HG02970 (cell line): ENCODE data around the gene C15orf39.
"Not testable (repeated sequence)": the region's sequence is repeated elsewhere in the genome, so short reads cannot be mapped to it uniquely, and the experiment has no call there.

Experiments used
- ATAC-seq: cut with Tn5 transposase; IDR thresholded peaks from one replicate; pipeline ENCODE4 v1.9.1; 2021; ENCODE audit warnings: mild to moderate bottlenecking, moderate library complexity, moderate number of reproducible peaks; ENCODE audit not compliant: unreplicated experiment, low FRiP score

C15orf39 gene

GRCh38 chr15:75209289-75209676 is 7.6 kb downstream of the C15orf39 start:
- no peak for ATAC-seq

DNA sequence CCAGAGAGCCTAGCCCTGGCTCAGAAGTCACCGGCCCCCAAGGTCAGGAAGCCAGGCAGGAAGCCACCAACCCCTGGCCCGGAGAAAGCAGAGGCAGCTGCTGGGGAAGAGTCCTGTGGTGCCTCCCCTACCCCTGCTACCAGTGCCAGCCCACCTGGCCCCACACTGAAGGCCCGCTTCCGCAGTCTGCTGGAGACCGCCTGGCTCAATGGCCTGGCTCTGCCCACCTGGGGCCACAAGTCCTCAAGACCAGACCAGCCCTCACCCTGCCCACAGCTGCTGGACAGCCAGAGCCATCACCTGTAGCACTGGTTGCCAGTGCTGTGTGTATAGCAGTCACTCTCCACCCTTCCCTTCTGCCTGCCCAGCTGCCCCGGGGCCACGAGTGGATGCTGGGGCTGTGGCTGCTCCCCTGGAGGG is 9.1 kb downstream of the C15orf39 start:
- no peak for ATAC-seq

GRCh38 chr15:75211436-75212199 is 9.9 kb downstream of the C15orf39 start:
- ATAC-seq: no peak

- ATAC-seq: no peak
Measured at GRCh38 chr15:75212200-75212858, 10.6 kb downstream of the C15orf39 start.

GRCh38 chr15:75213212-75213767 is 11.6 kb downstream of the C15orf39 start:
- ATAC-seq: no peak

DNA sequence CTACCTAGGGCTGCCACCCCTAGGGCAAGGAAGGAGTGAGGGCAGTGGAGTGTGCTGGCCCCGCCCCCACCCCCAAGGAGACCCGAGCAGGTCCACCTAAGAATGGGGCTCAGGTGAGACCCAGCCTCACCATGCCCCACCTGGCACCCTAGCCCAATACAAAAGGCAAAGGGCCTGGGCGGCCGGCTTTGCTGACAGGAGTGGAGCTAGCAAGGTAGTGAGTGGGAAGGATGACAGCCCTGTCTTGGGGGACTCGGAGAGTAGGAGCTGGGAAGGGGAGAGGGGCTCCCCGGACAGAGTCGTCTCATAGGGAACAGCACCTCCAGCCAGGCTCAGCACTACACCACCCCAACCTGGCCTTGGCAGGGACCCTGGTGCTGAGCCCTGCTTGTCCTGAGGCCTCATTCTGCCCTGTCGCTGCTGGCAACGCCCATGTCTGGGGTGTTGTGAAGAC is 12.1 kb downstream of the C15orf39 start:
- ATAC-seq: no peak

- no peak for ATAC-seq
Measured at GRCh38 chr15:75214293-75215096, 12.8 kb downstream of the C15orf39 start.

DNA sequence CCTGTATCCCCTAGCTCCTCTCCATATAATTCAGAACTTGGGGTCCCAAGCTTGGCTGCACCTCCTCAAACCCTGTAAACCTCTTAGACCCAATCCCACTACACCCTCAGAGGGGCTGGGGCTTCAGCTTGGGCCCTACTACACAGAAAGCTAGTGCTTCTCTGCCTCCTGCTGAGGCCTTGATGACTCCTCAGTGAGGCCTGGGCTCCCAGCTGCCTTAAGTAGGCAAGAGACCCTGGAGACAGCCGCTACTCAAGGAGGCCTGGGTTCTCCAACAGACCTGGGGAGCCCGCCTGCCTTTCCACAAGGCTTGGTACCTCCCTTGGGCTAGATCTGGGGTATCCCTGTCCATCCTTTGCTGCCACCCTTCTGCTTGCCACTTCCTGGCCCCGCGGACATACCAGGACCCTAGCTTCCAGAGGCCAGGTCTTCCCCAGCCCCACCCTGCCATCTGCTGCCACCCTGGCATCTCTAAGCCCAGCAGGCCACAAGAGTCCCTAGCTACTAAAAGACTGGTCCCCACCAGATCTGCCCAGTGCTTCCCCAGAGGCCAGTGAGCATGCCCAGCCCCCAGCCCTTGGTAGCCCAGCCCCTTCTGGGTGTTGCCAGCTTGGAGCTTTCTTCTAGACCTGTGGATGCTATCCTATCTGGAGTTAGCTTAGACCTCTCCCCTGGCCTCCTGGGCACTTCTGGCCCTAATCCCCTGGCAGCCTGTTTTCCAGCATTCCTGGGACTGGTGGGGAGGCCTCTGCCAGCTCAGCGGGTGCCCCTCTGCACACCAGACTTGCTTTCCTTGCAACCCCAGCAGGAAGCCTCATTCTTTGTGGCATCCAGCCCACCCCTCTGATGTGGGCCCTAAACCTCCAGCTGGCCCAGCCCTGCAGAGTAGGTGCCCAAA is 13.7 kb downstream of the C15orf39 start:
- no peak for ATAC-seq

- no peak for ATAC-seq
Measured at GRCh38 chr15:75217012-75217411, 15.3 kb downstream of the C15orf39 start.

GRCh38 chr15:75217574-75217973 is 15.9 kb downstream of the C15orf39 start:
- not testable (repeated sequence) for ATAC-seq

DNA sequence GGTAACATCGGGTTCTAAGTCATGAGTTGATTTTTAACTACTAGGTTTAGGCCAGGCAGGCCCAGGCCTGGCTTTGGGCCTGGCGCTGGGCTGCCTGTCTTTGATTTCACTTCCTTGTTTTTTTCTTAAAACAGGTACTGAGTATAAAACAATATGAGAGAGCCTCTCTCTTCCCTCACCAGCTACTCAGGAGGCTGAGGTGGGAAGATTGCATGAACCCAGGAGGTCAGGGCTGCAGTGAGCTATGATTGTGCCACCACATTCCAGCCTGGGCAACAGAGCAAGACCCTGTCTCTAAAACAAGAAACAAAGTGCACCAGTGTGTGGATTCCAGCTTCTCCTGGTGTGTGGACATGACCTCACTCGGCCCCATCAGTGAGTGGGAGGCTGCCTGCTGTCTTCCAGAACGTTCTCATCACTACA is 17.8 kb downstream of the C15orf39 start:
- ATAC-seq: not testable (repeated sequence)

GRCh38 chr15:75223688-75224087 is 22.0 kb downstream of the C15orf39 start:
- no peak for ATAC-seq

DNA sequence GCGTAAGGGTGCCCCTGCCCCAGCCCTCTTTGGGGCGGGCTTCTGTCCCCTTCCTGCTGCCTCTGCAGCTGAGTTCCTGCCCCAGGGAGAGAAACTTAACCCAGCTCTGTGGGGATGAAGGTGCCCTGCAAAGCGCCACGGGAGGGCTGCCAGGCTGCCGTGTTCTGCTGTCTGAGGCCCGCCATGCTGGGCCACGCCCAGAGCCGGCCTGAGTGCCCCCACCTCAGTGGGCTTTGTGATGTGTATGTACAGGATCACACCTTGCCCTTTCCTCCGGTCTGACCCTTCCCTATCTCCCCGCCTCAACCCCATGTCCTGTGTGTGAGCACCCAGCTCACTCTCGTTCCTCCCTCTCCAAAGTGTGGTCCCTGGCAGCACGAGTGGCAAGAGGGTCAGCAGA is 22.6 kb downstream of the C15orf39 start:
- no peak for ATAC-seq

DNA sequence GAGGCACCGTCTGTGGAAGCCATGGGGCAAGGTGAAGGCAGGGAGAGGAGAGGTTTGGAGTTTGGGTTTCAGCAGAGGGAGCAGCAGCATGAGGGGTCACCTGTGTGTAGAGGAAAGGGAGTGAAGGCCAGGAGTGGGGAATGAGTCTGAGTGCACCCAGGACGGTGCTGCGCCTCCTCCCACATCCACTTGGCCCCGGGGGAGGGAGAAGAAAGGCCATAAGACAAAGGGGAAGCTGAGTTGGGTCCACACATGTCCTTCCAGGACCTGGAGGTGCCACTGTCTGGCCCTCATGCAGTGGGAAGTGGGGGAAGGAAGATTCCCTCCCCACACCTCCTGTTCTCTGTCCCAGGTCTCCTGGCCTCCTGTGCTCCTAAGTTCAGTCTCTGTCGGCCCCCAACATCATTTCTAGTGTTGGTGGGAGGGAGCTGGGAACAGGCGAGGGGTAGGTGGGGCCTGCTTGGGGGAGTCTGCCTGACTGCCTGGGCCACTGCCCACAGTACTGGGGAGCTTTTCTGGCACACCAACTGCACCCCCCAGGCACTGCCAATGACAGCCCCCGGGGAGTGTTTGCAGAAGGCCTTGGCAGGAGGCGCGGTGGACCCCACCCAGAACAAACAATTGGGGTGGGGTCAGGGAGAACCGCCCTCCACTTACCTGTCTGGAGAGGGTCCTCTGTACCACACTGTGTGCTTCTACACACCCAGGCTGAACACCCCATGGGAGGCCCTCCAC is 23.6 kb downstream of the C15orf39 start:
- not testable (repeated sequence) for ATAC-seq

DNA sequence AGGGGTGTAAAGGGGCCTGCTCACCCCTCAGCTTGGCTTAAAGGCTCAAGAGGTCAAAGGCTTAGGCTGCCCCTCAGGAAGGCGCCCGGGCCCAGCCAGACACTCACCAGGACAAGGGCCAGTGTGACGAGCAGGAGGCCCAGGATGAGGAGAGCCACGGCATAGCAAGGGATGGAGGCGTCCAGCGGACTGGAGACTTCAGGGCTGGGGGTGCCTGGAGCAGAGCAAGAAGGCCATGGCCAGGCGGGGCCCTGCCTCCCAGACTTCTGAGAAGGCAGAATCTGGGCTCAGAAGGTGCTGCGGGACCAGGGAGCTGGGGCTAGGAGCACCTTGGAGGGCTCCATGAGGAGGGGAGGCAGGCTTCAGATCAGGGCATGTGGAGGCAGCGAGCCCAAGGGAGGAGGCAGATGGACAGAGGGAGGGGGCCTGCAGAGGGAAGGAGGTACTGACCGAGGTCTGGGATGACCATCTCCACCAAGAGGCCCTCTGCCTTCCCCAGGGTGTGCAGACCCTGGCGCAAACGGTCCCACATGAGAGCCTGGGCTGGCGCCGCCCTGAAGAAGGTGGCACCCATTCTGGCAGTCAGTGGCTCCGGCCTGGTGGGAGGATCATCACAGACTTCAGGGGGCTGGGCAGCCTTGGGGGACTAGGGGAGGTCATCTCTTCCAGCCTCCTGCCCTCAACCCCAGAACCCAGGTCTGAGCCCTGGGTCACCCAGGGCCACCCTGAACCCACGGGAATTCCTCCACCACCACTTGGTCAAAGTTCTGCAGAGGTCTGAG is 24.5 kb downstream of the C15orf39 start:
- ATAC-seq: no peak

DNA sequence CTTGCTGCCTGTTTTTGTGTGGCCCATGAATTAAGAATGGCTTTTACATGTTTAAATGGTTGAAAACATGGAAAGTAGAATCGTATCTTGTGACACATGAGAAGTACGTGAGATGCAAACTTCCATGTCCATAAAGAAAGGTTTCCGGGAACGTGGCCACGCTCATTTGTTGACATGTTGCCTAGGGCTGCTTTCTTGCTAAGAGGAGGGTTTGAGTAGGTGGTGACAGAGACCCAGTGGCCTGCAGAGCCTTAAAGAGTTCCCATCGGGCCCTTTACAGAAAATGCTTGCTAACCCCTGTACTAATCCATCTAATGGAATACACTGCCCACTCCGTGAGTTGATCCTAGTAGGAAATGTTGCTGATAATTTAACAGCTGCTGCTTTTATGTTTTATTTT is 25.4 kb downstream of the C15orf39 start:
- not testable (repeated sequence) for ATAC-seq

GRCh38 chr15:75227663-75228280 is 26.1 kb downstream of the C15orf39 start:
- ATAC-seq: no peak

DNA sequence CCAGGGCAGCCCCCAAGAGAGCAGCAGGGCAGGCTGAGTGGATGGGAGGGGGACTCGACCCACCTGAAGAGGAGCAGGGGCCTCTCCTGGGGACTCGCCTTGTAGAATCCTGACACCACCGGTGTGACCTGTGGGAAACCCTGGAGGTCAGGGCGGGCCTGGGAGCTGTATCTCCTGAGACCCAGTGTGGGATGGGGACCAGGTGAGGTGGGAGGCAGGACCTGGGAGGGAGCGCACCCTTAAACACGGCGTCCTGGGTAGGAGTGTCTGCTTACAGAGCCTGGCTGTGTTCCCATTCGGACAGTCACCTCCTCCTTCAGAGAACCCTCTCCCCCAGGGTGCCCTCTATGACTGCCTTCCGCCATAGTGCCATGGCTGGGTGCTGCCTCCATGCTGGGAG is 27.1 kb downstream of the C15orf39 start:
- ATAC-seq: no peak
